A673 (cell line): ENCODE data around the gene CDC42EP4. TPM values are rescaled to one million over a fixed set of nuclear protein-coding genes. Genes with fewer than 3 reads are reported as not detected.

Source experiments
- BruUV-seq: library from RNA; stranded (reverse); fragments of 400-500 nt; replicated peaks from 2 replicates; lab custom pipeline; 2021; lab: Mats Ljungman, UMichigan
- CTCF ChIA-PET: fragments of 300-600 bp; sonication (Branson Sonifier 250); formaldehyde crosslinking; loops from one replicate; lab custom pipeline; 2022; ENCODE audit warnings: antibody characterized with exemption; lab: Charles Lee
- POLR2A ChIA-PET: fragments of 300-600 bp; sonication (Branson Sonifier 250); formaldehyde crosslinking; loops from one replicate; lab custom pipeline; 2022; ENCODE audit warnings: antibody characterized with exemption; ENCODE audit not compliant: low non-redundant PET; lab: Charles Lee
- DNase-seq: peaks from one replicate; pipeline ENCODE4 v3.0.0-alpha.2; 2015; ENCODE audit warnings: low spot score
- H3K27ac ChIP-seq: fragments of 200-600 bp; sonication (generic); 2 replicates; pipeline ENCODE4 v1.5.1; 2016; ENCODE audit warnings: mixed run types, low read depth, mild to moderate bottlenecking, mixed read lengths, antibody characterized with exemption, low read length; ENCODE audit not compliant: poor library complexity, severe bottlenecking
- H3K27me3 ChIP-seq: fragments of 200-600 bp; sonication (generic); replicated peaks from 2 replicates; pipeline ENCODE4 v1.6.1; 2017; ENCODE audit warnings: mixed run types, low read depth, mild to moderate bottlenecking, mixed read lengths, antibody characterized with exemption, low read length; ENCODE audit not compliant: insufficient read depth, poor library complexity
- H3K36me3 ChIP-seq: fragments of 200-600 bp; sonication (generic); 2 replicates; pipeline ENCODE4 v1.6.1; 2016; ENCODE audit warnings: mixed run types, mild to moderate bottlenecking, mixed read lengths, antibody characterized with exemption, low read length; ENCODE audit not compliant: insufficient read depth, poor library complexity, severe bottlenecking
- H3K4me1 ChIP-seq: fragments of 200-600 bp; sonication (generic); 2 replicates; pipeline ENCODE4 v1.6.1; 2017; ENCODE audit warnings: mixed run types, mild to moderate bottlenecking, mixed read lengths, antibody characterized with exemption, low read length; ENCODE audit not compliant: insufficient read depth, poor library complexity, severe bottlenecking
- H3K4me3 ChIP-seq: fragments of 200-600 bp; sonication (generic); 2 replicates; pipeline ENCODE4 v1.5.1; 2016; ENCODE audit warnings: low read depth, mixed run types, mild to moderate bottlenecking, mixed read lengths, low read length; ENCODE audit not compliant: poor library complexity, severe bottlenecking
- H3K9me3 ChIP-seq: fragments of 200-600 bp; sonication (generic); 2 replicates; pipeline ENCODE4 v1.6.1; 2016; ENCODE audit warnings: mixed run types, low read depth, mild to moderate bottlenecking, mixed read lengths, antibody characterized with exemption, low read length; ENCODE audit not compliant: poor library complexity, severe bottlenecking
- CTCF ChIP-seq: fragments of 300-800, 200-600 bp; sonication (generic); conservative IDR thresholded peaks from 2 replicates; pipeline ENCODE4 v1.5.1; 2017; ENCODE audit warnings: low read depth, mild to moderate bottlenecking, antibody characterized with exemption, low read length, moderate library complexity, mixed read lengths
- EZH2 ChIP-seq: fragments of 200-600 bp; sonication (generic); IDR thresholded peaks from 2 replicates; pipeline ENCODE4 v1.6.1; 2017; ENCODE audit warnings: borderline replicate concordance, low read depth, mild to moderate bottlenecking, mixed read lengths, antibody characterized with exemption, low read length; ENCODE audit not compliant: poor library complexity, severe bottlenecking
- intact Hi-C: fragments of 100-400 bp; cut with micrococcal nuclease; formaldehyde crosslinking; loops from one replicate; pipeline ENCODE4 v1.10.0; 2022; ENCODE audit not compliant: unreplicated experiment
- total RNA-seq: library from RNA; stranded (reverse); gene quantifications from 2 replicates; pipeline ENCODE4 v1.2.3, GENCODE V29; 2021

The CDC42EP4 gene
- total RNA-seq, 1 experiment from 2014 or later: 37.5 TPM

GRCh38 chr17:73288534-73289302 is 23.1 kb downstream of the CDC42EP4 start:
- H3K36me3 ChIP-seq: peaks cover 10% of the 10 kb centered on the region
- DNase-seq: no peak
- no peak overlapping the region for H3K27ac ChIP-seq
- H3K4me1 ChIP-seq: no peaks in the 10 kb centered on the region
- ChIA-PET POLR2A (no interaction called here), CTCF (no interaction called here)
- no TSS peak for BruUV-seq
- no peak overlapping the region for H3K4me3 ChIP-seq
- no peak for TF ChIP-seq CTCF
- TF ChIP-seq EZH2: no peak
- no peaks in the 10 kb centered on the region for H3K27me3 ChIP-seq
- intact Hi-C loops: no loop called here
- H3K9me3 ChIP-seq: no peaks in the 10 kb centered on the region

GRCh38 chr17:73286863-73287296 is 24.9 kb downstream of the CDC42EP4 start:
- no TSS peak for BruUV-seq
- H3K4me3 ChIP-seq: no peak overlapping the region
- POLR2A ChIA-PET: no interaction called here
- intact Hi-C loops: no loop called here
- CTCF ChIA-PET: no interaction called here
- no peaks in the 10 kb centered on the region for H3K9me3 ChIP-seq
- DNase-seq: no peak
- peaks cover 10% of the 10 kb centered on the region for H3K36me3 ChIP-seq
- TF ChIP-seq CTCF (no peak), EZH2 (no peak)
- H3K4me1 ChIP-seq: peaks cover 8% of the 10 kb centered on the region
- no peaks in the 10 kb centered on the region for H3K27me3 ChIP-seq
- H3K27ac ChIP-seq: no peak overlapping the region

- Histone ChIP-seq H3K9me3 (no peaks in the 10 kb centered on the region), H3K4me3 (no peak overlapping the region), H3K4me1 (peaks cover 11% of the 10 kb centered on the region), H3K27ac (no peak overlapping the region), H3K27me3 (no peaks in the 10 kb centered on the region), H3K36me3 (peaks cover 10% of the 10 kb centered on the region)
- no TSS peak for BruUV-seq
- POLR2A ChIA-PET: no interaction called here
- DNase-seq: no peak
- intact Hi-C loops: no loop called here
- CTCF ChIA-PET: no interaction called here
- TF ChIP-seq EZH2: no peak
Measured at GRCh38 chr17:73285916-73286862, 25.6 kb downstream of the CDC42EP4 start.
